IMR-90 (cell line): Measurements from ENCODE around the gene RASSF7. TPM values are rescaled to one million over a fixed set of nuclear protein-coding genes. Genes with fewer than 3 reads are reported as not detected.
"Not testable (repeated sequence)": the region's sequence is repeated elsewhere in the genome, so short reads cannot be mapped to it uniquely, and the experiment has no call there.

Experiments
- ATAC-seq: fragments of 200-7000 bp; cut with Tn5 transposase; 2 replicates; pipeline ENCODE4 v1.9.1; 2020; ENCODE audit warnings: low read depth, mild to moderate bottlenecking, moderate library complexity
- BruUV-seq: library from RNA; stranded (reverse); fragments of 400-500 nt; replicated peaks from 2 replicates; lab custom pipeline; 2021; lab: Mats Ljungman, UMichigan
- CTCF ChIA-PET: fragments of 300-600 bp; formaldehyde crosslinking; extraction: SDS; loops from one replicate; lab custom pipeline; 2021; ENCODE audit warnings: antibody characterized with exemption; lab: Yijun Ruan, JAX
- POLR2A ChIA-PET: fragments of 300-600 bp; sonication (Branson Sonifier 250); formaldehyde crosslinking; loops from one replicate; lab custom pipeline; 2022; ENCODE audit warnings: antibody characterized with exemption; ENCODE audit not compliant: unreplicated experiment; lab: Charles Lee
- DNase-seq: peaks from one replicate; pipeline ENCODE4 v3.0.0; 2013
- H2AFZ ChIP-seq: replicated peaks from 2 replicates; pipeline ENCODE3; 2013; ENCODE audit warnings: low read length, mild to moderate bottlenecking; ENCODE audit not compliant: poor library complexity
- H2AK5ac ChIP-seq: 2 replicates; pipeline ENCODE4 v1.6.1; 2013; ENCODE audit warnings: low read depth, low read length, inconsistent platforms
- H2AK9ac ChIP-seq: replicated peaks from 2 replicates; pipeline ENCODE3; 2013; ENCODE audit warnings: mild to moderate bottlenecking, low read depth, low read length, moderate library complexity; ENCODE audit not compliant: poor library complexity
- H2BK120ac ChIP-seq: 2 replicates; pipeline ENCODE4 v1.6.1; 2013; ENCODE audit warnings: low read depth, low read length, inconsistent platforms
- H2BK15ac ChIP-seq: 3 replicates; pipeline ENCODE4 v1.6.1; 2013; ENCODE audit warnings: low read depth, low read length, inconsistent platforms
- H2BK20ac ChIP-seq: 2 replicates; pipeline ENCODE4 v1.6.1; 2013; ENCODE audit warnings: low read depth, mild to moderate bottlenecking, inconsistent platforms, low read length, moderate library complexity
- H2BK5ac ChIP-seq: 2 replicates; pipeline ENCODE4 v1.6.1; 2013; ENCODE audit warnings: mild to moderate bottlenecking, low read depth, low read length, inconsistent platforms; ENCODE audit not compliant: poor library complexity, severe bottlenecking
- H3K14ac ChIP-seq: replicated peaks from 2 replicates; pipeline ENCODE4 v1.6.1; 2013; ENCODE audit warnings: low read depth, low read length, inconsistent platforms
- H3K18ac ChIP-seq: 2 replicates; pipeline ENCODE4 v1.6.1; 2013; ENCODE audit warnings: low read depth, low read length, control low read depth
- H3K23ac ChIP-seq: 2 replicates; pipeline ENCODE4 v1.6.1; 2013; ENCODE audit warnings: low read depth, low read length, inconsistent platforms
- H3K27ac ChIP-seq: 2 replicates; pipeline ENCODE4 v1.5.1; 2013; ENCODE audit warnings: mild to moderate bottlenecking, control low read depth, low read length; ENCODE audit not compliant: insufficient read depth
- H3K27me3 ChIP-seq: 2 replicates; pipeline ENCODE4 v1.6.1; 2013; ENCODE audit warnings: low read length; ENCODE audit not compliant: control insufficient read depth, insufficient read depth
- H3K36me3 ChIP-seq: 2 replicates; pipeline ENCODE4 v1.6.1; 2013; ENCODE audit warnings: low read length, mixed read lengths; ENCODE audit not compliant: control insufficient read depth, insufficient read depth
- H3K4ac ChIP-seq: 2 replicates; pipeline ENCODE4 v1.6.1; 2013; ENCODE audit warnings: low read depth, low read length, inconsistent platforms
- H3K4me1 ChIP-seq: 2 replicates; pipeline ENCODE4 v1.6.1; 2013; ENCODE audit warnings: low read length, mixed read lengths; ENCODE audit not compliant: control insufficient read depth, insufficient read depth
- H3K4me2 ChIP-seq: 2 replicates; pipeline ENCODE4 v1.6.1; 2013; ENCODE audit warnings: low read depth, mild to moderate bottlenecking, control low read depth, low read length, moderate library complexity
- H3K4me3 ChIP-seq: 2 replicates; pipeline ENCODE4 v1.5.1; 2013; ENCODE audit warnings: low read depth, mild to moderate bottlenecking, control low read depth, low read length, moderate library complexity; ENCODE audit not compliant: insufficient read depth
- H3K56ac ChIP-seq: 2 replicates; pipeline ENCODE4 v1.6.1; 2013; ENCODE audit warnings: low read length, inconsistent platforms; ENCODE audit not compliant: insufficient read depth; ENCODE audit errors: extremely low read depth
- H3K79me1 ChIP-seq, 2 experiments: 2 replicates each; pipeline ENCODE4 v1.6.1; 2013; ENCODE audit warnings: low read length in 2 of 2, inconsistent platforms in 1 of 2, low read depth in 1 of 2
- H3K9ac ChIP-seq: 2 replicates; pipeline ENCODE4 v1.6.1; 2013; ENCODE audit warnings: low read depth, low read length, control low read depth
- H3K9me1 ChIP-seq: 2 replicates; pipeline ENCODE4 v1.6.1; 2013; ENCODE audit warnings: low read length, inconsistent platforms; ENCODE audit not compliant: insufficient read depth
- H3K9me3 ChIP-seq: 2 replicates; pipeline ENCODE4 v1.6.1; 2013; ENCODE audit warnings: low read length; ENCODE audit not compliant: control insufficient read depth, insufficient read depth
- H4K20me1 ChIP-seq: 2 replicates; pipeline ENCODE4 v1.6.1; 2013; ENCODE audit warnings: low read length, inconsistent platforms; ENCODE audit not compliant: insufficient read depth
- H4K5ac ChIP-seq: 2 replicates; pipeline ENCODE4 v1.6.1; 2013; ENCODE audit warnings: mild to moderate bottlenecking, low read depth, low read length, control low read depth
- H4K8ac ChIP-seq, 2 experiments: 2 replicates each; pipeline ENCODE4 v1.6.1; 2013; ENCODE audit warnings: low read depth in 2 of 2, low read length in 2 of 2, control low read depth in 1 of 2, inconsistent platforms in 1 of 2
- H4K91ac ChIP-seq: 2 replicates; pipeline ENCODE4 v1.6.1; 2013; ENCODE audit warnings: low read depth, low read length, inconsistent platforms; ENCODE audit not compliant: insufficient read depth
- WGBS, 2 experiments: methylation state at CpG; one replicate each; pipeline versions ENCODE4 v1.1.5 to v1.1.7; 2013; ENCODE audit warnings: missing lambda C conversion rate in 2 of 2; ENCODE audit not compliant: insufficient read length in 1 of 2; ENCODE audit errors: extremely low coverage in 2 of 2; 5-methylcytosine and 5-hydroxymethylcytosine counted together
- dilution Hi-C: fragments of 300-500 bp; cut with HindIII; formaldehyde crosslinking; loops from one replicate; pipeline ENCODE4 v1.14.3; 2018; ENCODE audit warnings: low sequenced_read_pairs; ENCODE audit not compliant: unreplicated experiment
- in situ Hi-C: fragments of 300-500 bp; cut with MboI; formaldehyde crosslinking; loops from 3 replicates; pipeline ENCODE4 v1.14.3; 2019; ENCODE audit warnings: low sequenced_read_pairs, inconsistent platforms, mixed read lengths
- intact Hi-C: fragments of 100-400 bp; cut with micrococcal nuclease; formaldehyde crosslinking; loops from 2 replicates; pipeline ENCODE4 v1.10.0; 2022
- polyA plus RNA-seq, 3 experiments: library from polyadenylated mRNA; depleted of rRNA; stranded (reverse); fragments of >200 nt; gene quantifications; 2 replicates each; pipeline ENCODE4 v1.2.3, GENCODE V29; 2012; ENCODE audit warnings: low replicate concordance in 1 of 3
- total RNA-seq: library from RNA; depleted of rRNA; stranded (reverse); fragments of >200 nt; gene quantifications from 2 replicates; pipeline ENCODE4 v1.2.3, GENCODE V29; 2012

RASSF7 gene
- total and polyA plus RNA-seq, 2 of the 4 experiments (the other 2 are of a cell fraction) = 6.8 to 18.5 TPM

DNA sequence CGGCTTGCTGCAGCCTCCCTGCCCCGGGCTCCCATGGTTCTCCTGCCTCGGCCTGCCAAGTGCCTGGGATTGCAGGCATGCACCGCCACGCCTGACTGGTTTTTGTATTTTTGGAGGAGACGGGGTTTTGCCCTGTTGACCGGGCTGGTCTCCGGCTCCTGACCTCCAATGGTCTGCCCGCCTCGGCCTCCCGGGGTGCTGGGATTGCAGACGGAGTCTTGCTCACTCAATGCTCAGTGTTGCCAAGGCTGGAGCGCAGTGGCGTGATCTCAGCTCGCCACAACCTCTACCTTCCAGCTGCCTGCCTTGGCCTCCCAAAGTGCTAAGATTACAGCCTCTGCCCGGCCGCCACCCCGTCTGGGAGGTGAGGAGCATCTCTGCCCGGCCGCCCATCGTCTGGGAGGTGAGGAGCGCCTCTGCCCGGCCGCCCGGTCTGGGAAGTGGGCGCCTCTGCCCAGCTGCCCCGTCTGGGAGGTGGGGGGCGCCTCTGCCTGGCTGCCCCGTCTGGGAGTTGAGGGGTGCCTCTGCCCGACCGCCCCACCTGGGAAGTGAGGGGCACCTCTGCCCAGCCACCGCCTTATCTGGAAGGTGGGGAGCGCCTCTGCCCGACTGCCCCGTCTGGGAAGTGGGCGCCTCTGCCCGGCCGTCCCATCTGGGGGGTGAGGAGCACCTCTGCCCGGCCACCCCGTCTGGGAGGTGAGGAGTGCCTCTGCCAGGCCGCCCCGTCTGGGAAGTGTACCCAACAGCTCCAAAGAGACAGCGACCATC, 43.7 kb upstream of the RASSF7 start:
- H3K9me1 ChIP-seq, H3K18ac ChIP-seq, H3K56ac ChIP-seq, H3K4me1 ChIP-seq, H4K20me1 ChIP-seq, H2AK9ac ChIP-seq, H2BK20ac ChIP-seq, H2AK5ac ChIP-seq, dilution Hi-C loops, CTCF ChIA-PET, H4K91ac ChIP-seq, H2BK120ac ChIP-seq, H3K23ac ChIP-seq, H4K8ac ChIP-seq, H3K27me3 ChIP-seq, DNase-seq, H2BK15ac ChIP-seq, H3K9me3 ChIP-seq, H3K14ac ChIP-seq, H2BK5ac ChIP-seq, H4K5ac ChIP-seq, H3K9ac ChIP-seq, H3K4ac ChIP-seq, ATAC-seq, H2AFZ ChIP-seq, H3K4me2 ChIP-seq, H3K27ac ChIP-seq, BruUV-seq, H3K4me3 ChIP-seq, in situ Hi-C loops, H3K79me1 ChIP-seq: not testable (repeated sequence)
- H3K36me3 ChIP-seq = peaks cover 12% of the 10 kb centered on the region
- intact Hi-C loops = loop anchor here (5.0 kb wide), 1 partner anchor 310 kb away; the partner anchor contains the start of genes BET1L and RIC8A
- 98% methylated on average over 12 of the region's 43 CpGs; no CpG with 5 or more reads in 1 of the 2 experiments for WGBS, 2 experiments
- POLR2A ChIA-PET = interaction anchor here (0.7 kb wide), 1 partner anchor 63 kb away, joined by 10 read pairs; no protein-coding TSS in a partner anchor
